GM23248 (cell line): ENCODE data around the gene HCST.

ENCODE experiments used
- EZH2 ChIP-seq: fragments of 200-600 bp; sonication (generic); IDR thresholded peaks from 2 replicates; pipeline ENCODE4 v1.6.1; 2018; ENCODE audit warnings: antibody characterized with exemption, mild to moderate bottlenecking; ENCODE audit not compliant: insufficient read depth, poor library complexity, severe bottlenecking
- EZH2phosphoT487 ChIP-seq: fragments of 200-600 bp; sonication (generic); IDR thresholded peaks from 2 replicates; pipeline ENCODE4 v1.6.1; 2018; ENCODE audit warnings: antibody characterized with exemption, moderate library complexity, mild to moderate bottlenecking, low read depth; ENCODE audit not compliant: insufficient read depth

DNA sequence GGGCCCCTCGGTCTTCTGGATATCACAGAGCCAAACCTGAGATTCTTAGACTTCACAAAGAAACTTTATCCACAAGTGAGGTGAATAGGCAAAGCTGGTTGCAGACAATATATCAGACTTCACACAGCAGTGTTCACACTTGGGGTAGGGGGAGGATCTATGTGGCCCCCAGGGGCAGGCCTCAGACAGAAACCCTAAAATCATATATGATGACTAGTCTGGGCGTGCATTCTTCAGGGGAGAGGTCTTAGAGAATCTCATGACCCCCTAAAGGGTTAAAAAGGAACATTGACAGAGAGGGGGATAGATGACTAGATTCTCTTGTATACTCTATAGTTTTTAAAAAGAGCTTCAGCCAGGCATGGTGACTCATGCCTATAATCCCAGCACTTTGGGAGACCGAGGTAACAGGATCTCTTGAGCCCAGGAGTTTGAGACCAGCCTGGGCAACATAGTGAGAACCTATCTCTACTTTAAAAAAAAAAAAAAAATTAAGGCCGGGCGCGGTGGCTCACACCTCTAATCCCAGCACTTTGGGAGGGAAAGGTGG lies 2.9 kb downstream of the HCST start:
- no peak for TF ChIP-seq EZH2phosphoT487
- TF ChIP-seq EZH2 = no peak
